ENCODE measurements around the gene HBG2. TPM values are rescaled to one million over a fixed set of nuclear protein-coding genes. Genes with fewer than 3 reads are reported as not detected.

Gene HBG2
- total and polyA plus RNA-seq, 9 of the 15 experiments (the other 6 are each of a cell fraction or from before 2014, with no cell fraction given), result 1,626 to 58,619 (median 10,515) TPM

DNA sequence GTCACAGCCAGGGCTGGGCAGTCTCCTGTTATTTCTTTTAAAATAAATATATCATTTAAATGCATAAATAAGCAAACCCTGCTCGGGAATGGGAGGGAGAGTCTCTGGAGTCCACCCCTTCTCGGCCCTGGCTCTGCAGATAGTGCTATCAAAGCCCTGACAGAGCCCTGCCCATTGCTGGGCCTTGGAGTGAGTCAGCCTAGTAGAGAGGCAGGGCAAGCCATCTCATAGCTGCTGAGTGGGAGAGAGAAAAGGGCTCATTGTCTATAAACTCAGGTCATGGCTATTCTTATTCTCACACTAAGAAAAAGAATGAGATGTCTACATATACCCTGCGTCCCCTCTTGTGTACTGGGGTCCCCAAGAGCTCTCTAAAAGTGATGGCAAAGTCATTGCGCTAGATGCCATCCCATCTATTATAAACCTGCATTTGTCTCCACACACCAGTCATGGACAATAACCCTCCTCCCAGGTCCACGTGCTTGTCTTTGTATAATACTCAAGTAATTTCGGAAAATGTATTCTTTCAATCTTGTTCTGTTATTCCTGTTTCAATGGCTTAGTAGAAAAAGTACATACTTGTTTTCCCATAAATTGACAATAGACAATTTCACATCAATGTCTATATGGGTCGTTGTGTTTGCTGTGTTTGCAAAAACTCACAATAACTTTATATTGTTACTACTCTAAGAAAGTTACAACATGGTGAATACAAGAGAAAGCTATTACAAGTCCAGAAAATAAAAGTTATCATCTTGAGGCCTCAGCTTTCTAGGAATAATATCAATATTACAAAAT, 33.7 kb upstream of the HBG2 start (continued):
- TF ChIP-seq, protein P1, sequence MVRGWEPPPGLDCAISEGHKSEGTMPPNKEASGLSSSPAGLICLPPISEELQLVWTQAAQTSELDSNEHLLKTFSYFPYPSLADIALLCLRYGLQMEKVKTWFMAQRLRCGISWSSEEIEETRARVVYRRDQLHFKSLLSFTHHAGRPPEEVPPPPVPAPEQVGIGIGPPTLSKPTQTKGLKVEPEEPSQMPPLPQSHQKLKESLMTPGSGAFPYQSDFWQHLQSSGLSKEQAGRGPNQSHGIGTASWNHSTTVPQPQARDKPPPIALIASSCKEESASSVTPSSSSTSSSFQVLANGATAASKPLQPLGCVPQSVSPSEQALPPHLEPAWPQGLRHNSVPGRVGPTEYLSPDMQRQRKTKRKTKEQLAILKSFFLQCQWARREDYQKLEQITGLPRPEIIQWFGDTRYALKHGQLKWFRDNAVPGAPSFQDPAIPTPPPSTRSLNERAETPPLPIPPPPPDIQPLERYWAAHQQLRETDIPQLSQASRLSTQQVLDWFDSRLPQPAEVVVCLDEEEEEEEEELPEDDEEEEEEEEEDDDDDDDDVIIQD (CRISPR knock-in tag; IDR thresholded peaks at IDR 0.05), result no peak
- TF ChIP-seq MEIS2 (IDR thresholded peaks at IDR 0.05; ENCODE audit: partially characterized antibody) (no peak), CBX1 (IDR thresholded peaks at IDR 0.05; ENCODE audit: low read depth) (no peak), PTRF (tag; IDR thresholded peaks at IDR 0.05) (no peak), ZFP30 (CRISPR knock-in tag; IDR thresholded peaks at IDR 0.05; ENCODE audit: borderline replicate concordance) (no peak), MAFK (IDR thresholded peaks at IDR 0.05; ENCODE audit: low read length) (peak; percentile 45; the same call in 1 of the 2 replicates), SMARCA5 (IDR thresholded peaks at IDR 0.05) (no peak), ZKSCAN1 (IDR thresholded peaks at IDR 0.05; ENCODE audit: low read depth, low read length) (0 out of 2 replicates have a peak, but pooled peaks have one; percentile 55), ZNF311 (CRISPR knock-in tag; IDR thresholded peaks at IDR 0.05) (no peak; the same call in 1 of the 2 replicates), EZH2 (IDR thresholded peaks at IDR 0.05; ENCODE audit: borderline replicate concordance, low read depth, low read length) (no peak), ZNF696 (CRISPR knock-in tag; conservative IDR thresholded peaks at IDR 0.05) (no peak), HDGF (IDR thresholded peaks at IDR 0.05) (no peak)
- TF ChIP-seq, protein P2, sequence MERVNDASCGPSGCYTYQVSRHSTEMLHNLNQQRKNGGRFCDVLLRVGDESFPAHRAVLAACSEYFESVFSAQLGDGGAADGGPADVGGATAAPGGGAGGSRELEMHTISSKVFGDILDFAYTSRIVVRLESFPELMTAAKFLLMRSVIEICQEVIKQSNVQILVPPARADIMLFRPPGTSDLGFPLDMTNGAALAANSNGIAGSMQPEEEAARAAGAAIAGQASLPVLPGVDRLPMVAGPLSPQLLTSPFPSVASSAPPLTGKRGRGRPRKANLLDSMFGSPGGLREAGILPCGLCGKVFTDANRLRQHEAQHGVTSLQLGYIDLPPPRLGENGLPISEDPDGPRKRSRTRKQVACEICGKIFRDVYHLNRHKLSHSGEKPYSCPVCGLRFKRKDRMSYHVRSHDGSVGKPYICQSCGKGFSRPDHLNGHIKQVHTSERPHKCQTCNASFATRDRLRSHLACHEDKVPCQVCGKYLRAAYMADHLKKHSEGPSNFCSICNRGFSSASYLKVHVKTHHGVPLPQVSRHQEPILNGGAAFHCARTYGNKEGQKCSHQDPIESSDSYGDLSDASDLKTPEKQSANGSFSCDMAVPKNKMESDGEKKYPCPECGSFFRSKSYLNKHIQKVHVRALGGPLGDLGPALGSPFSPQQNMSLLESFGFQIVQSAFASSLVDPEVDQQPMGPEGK (CRISPR knock-in tag; IDR thresholded peaks at IDR 0.05; ENCODE audit: borderline replicate concordance), result no peak
- TF ChIP-seq, protein P3, sequence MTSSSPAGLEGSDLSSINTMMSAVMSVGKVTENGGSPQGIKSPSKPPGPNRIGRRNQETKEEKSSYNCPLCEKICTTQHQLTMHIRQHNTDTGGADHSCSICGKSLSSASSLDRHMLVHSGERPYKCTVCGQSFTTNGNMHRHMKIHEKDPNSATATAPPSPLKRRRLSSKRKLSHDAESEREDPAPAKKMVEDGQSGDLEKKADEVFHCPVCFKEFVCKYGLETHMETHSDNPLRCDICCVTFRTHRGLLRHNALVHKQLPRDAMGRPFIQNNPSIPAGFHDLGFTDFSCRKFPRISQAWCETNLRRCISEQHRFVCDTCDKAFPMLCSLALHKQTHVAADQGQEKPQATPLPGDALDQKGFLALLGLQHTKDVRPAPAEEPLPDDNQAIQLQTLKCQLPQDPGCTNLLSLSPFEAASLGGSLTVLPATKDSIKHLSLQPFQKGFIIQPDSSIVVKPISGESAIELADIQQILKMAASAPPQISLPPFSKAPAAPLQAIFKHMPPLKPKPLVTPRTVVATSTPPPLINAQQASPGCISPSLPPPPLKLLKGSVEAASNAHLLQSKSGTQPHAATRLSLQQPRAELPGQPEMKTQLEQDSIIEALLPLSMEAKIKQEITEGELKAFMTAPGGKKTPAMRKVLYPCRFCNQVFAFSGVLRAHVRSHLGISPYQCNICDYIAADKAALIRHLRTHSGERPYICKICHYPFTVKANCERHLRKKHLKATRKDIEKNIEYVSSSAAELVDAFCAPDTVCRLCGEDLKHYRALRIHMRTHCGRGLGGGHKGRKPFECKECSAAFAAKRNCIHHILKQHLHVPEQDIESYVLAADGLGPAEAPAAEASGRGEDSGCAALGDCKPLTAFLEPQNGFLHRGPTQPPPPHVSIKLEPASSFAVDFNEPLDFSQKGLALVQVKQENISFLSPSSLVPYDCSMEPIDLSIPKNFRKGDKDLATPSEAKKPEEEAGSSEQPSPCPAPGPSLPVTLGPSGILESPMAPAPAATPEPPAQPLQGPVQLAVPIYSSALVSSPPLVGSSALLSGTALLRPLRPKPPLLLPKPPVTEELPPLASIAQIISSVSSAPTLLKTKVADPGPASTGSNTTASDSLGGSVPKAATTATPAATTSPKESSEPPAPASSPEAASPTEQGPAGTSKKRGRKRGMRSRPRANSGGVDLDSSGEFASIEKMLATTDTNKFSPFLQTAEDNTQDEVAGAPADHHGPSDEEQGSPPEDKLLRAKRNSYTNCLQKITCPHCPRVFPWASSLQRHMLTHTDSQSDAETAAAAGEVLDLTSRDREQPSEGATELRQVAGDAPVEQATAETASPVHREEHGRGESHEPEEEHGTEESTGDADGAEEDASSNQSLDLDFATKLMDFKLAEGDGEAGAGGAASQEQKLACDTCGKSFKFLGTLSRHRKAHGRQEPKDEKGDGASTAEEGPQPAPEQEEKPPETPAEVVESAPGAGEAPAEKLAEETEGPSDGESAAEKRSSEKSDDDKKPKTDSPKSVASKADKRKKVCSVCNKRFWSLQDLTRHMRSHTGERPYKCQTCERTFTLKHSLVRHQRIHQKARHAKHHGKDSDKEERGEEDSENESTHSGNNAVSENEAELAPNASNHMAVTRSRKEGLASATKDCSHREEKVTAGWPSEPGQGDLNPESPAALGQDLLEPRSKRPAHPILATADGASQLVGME (CRISPR knock-in tag; IDR thresholded peaks at IDR 0.05), result no peak
- TF ChIP-seq, protein P4, sequence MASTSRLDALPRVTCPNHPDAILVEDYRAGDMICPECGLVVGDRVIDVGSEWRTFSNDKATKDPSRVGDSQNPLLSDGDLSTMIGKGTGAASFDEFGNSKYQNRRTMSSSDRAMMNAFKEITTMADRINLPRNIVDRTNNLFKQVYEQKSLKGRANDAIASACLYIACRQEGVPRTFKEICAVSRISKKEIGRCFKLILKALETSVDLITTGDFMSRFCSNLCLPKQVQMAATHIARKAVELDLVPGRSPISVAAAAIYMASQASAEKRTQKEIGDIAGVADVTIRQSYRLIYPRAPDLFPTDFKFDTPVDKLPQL (IDR thresholded peaks at IDR 0.05; ENCODE audit: extremely low read depth, insufficient read length), result no peak
